Neuron (in vitro differentiated cells): Measurements from ENCODE around the gene SVIL.
"Not testable (repeated sequence)": the region's sequence is repeated elsewhere in the genome, so short reads cannot be mapped to it uniquely, and the experiment has no call there.

Experiments
- H2AFZ ChIP-seq: one replicate; pipeline ENCODE4 v1.6.1; 2013; ENCODE audit warnings: low read depth, mild to moderate bottlenecking, inconsistent platforms, low read length, moderate library complexity
- H3K27me3 ChIP-seq: one replicate; pipeline ENCODE4 v1.6.1; 2013; ENCODE audit warnings: low read length; ENCODE audit not compliant: insufficient read depth
- H3K36me3 ChIP-seq: one replicate; pipeline ENCODE4 v1.6.1; 2013; ENCODE audit warnings: low read length; ENCODE audit not compliant: insufficient read depth
- H3K4me1 ChIP-seq: one replicate; pipeline ENCODE4 v1.6.1; 2013; ENCODE audit warnings: low read length; ENCODE audit not compliant: insufficient read depth
- H3K4me3 ChIP-seq: 2 replicates; pipeline ENCODE4 v1.5.1; 2013; ENCODE audit warnings: mild to moderate bottlenecking, low read length, moderate library complexity
- H3K9me3 ChIP-seq: one replicate; pipeline ENCODE4 v1.6.1; 2013; ENCODE audit warnings: low read length

SVIL gene

DNA sequence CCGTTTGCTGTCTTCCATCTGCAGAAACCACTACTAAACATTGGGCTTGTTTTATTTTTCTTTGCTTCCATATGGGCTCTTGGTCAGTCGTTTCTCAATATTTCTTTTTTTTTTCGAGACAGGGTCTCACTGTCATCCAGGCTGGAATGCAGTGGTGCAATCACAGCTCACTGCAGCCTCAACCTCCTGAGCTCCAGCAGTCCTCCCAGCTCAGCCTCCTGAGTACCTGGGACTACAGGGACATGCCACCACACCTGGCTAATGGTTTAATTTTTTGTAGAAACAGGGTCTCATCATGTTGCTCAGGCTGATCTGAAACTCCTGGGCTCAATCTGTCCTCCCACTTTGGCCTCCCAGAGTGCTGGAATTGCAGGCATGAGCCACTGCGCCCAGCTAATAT lies 182.8 kb downstream of the SVIL start:
- H3K27me3 ChIP-seq = no peaks in the 10 kb centered on the region
- no peak overlapping the region for H3K4me3 ChIP-seq
- H3K4me1 ChIP-seq = no peaks in the 10 kb centered on the region
- peaks cover under 1% of the 10 kb centered on the region for H3K36me3 ChIP-seq
- no peak overlapping the region for H2AFZ ChIP-seq
- no peaks in the 10 kb centered on the region for H3K9me3 ChIP-seq

DNA sequence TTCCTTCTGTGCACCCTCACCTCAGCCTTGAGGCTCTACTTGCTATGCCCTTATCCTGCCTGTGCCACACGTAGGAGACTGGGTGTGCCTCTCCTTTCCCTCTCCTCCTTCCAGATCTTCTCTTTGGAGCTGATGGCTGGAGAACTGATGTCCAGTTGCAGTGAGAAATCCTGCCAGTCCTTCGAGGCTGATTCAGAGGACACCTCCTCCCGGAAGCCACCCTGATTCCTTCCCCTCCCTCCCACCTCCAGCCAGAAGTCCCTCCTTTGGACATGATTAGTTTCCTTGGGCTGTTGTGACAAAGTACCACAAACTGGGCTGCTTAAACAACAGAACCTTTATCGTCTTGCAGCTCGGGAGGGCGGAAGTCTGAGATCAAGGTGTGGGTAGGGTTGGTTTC lies 184.4 kb downstream of the SVIL start:
- H3K9me3 ChIP-seq = no peaks in the 10 kb centered on the region
- H3K4me3 ChIP-seq = no peak overlapping the region
- no peaks in the 10 kb centered on the region for H3K36me3 ChIP-seq
- no peaks in the 10 kb centered on the region for H3K4me1 ChIP-seq
- no peak overlapping the region for H2AFZ ChIP-seq
- H3K27me3 ChIP-seq = no peaks in the 10 kb centered on the region

DNA sequence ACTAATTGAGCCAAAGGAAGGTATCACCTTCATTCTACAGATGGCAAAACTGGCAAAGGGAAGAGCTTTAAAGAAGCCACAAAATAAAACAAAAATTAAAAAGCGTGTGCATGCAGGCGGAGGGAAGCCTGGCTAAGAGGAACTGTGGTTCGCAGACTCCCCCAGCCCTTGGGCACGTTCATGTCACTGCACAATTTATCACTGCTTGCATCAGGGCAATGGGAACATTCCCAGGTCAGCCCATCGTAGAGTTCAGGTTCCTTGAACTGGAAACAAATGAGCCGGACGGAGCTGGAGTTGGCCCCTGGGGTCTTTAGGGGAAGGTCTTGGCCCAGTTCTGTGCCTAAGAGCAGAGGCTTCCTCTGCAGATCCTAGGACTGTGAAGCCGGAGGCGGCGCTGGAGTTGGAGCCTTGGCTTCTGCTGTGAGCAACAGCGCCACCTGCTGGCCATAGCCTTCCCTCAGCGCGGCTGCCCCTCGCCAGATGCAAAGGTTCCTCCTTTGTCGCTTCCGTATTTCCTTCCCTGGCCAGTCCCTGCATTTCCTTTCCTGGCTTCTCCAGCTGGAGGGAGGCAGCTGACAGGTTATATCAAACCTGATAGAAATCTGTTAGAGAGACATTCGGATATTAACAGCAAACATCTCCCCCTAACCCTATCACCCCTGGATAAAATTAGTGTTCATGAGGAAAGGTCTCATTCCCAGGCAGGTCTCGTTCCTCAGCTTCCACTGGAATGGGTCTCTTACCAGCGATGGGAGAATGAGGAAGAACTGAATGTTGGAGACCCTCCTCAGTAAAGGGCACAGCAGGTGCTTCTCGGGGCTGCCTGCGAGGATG lies 185.8 kb downstream of the SVIL start:
- not testable (repeated sequence) for H3K4me1 ChIP-seq, H3K4me3 ChIP-seq, H3K9me3 ChIP-seq, H2AFZ ChIP-seq, H3K36me3 ChIP-seq, H3K27me3 ChIP-seq

DNA sequence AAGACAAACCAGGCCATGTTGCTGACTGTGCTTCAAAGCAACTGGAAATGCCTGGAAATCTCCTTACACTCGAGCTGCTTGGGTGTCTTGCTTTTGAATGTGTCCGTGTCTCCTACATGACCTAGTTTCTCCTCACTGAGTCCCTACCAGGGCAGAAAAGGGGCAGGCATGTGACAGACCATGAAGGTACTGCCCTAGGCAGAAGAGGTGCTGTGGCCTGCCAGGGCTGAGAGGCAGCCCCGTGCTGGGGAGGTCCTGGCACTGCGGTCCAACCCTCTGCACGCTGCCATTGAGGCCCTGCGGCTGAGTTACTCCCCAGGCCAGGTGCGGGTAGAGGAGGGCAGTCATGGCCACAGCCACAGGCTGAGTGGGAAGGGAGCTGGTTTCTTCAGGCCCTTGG lies 186.6 kb downstream of the SVIL start:
- H3K27me3 ChIP-seq = no peaks in the 10 kb centered on the region
- H3K36me3 ChIP-seq = no peaks in the 10 kb centered on the region
- H3K4me1 ChIP-seq = peaks cover 7% of the 10 kb centered on the region
- no peak overlapping the region for H3K4me3 ChIP-seq
- no peak overlapping the region for H2AFZ ChIP-seq
- H3K9me3 ChIP-seq = no peaks in the 10 kb centered on the region

GRCh38 chr10:29446327-29446726 lies 188.4 kb downstream of the SVIL start:
- Histone ChIP-seq H2AFZ (no peak overlapping the region), H3K4me1 (peaks cover 7% of the 10 kb centered on the region), H3K27me3 (no peaks in the 10 kb centered on the region), H3K9me3 (no peaks in the 10 kb centered on the region), H3K36me3 (no peaks in the 10 kb centered on the region), H3K4me3 (no peak overlapping the region)

DNA sequence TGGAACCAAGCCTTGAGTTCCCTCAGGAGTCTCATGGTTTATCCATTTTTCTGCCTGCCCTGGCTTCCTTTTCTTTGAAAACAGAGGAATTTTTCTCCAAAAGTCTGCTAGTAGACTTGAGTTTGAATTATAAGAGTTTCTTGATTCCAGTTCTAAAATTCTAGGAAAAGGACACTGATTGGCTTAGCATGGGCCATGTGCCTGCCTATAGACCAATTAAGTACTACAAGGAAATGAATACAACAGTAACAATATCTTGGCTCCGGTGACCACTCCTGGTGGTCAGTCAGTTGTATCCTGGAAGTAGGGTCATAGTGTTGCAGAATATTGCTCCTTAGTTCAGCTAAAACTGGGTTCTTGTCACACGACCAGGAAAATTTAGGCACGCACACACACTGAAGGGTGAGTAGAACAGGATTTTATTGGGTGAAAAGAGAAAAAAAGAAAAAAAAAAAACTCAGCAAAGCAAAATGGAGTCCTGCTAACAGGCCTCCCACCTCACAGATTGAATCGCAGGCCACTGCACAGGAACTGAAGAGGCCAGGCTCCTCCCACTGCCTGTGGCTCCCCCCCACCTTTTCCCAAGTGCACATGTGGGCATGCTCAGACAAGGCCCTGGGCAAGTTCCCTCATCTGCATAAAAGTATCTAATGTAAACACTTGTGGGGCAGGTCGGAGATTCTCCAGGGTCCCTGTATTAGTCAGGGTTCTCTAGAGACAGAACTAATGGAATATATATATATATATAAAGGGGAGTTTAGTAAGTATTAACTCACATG lies 190.8 kb downstream of the SVIL start:
- H3K4me3 ChIP-seq = no peak overlapping the region
- H2AFZ ChIP-seq = no peak overlapping the region
- H3K27me3 ChIP-seq = no peaks in the 10 kb centered on the region
- H3K36me3 ChIP-seq = no peaks in the 10 kb centered on the region
- no peaks in the 10 kb centered on the region for H3K9me3 ChIP-seq
- H3K4me1 ChIP-seq = peaks cover 7% of the 10 kb centered on the region

DNA sequence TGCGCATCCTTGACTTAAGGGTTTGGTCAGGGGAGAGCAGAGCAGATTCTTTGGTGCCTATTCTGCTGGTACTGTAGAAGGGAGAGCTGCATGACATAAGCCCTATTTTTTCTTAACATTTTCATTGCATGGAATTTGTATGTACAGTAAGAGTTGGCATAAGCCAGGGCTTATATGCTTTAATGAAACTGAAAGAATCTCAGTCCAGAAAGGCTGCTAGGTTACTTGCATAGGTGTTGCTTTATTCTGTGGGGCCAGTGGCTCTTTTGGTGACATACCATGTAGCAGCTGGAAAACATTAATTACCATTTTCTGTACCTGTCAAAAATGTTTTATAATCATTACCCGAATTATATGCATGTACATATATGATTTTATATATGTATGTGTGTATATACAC lies 193.8 kb downstream of the SVIL start:
- Histone ChIP-seq H2AFZ (no peak overlapping the region), H3K4me3 (no peak overlapping the region), H3K9me3 (peaks cover 1% of the 10 kb centered on the region), H3K27me3 (peaks cover 2% of the 10 kb centered on the region), H3K4me1 (peaks cover 7% of the 10 kb centered on the region), H3K36me3 (no peaks in the 10 kb centered on the region)

DNA sequence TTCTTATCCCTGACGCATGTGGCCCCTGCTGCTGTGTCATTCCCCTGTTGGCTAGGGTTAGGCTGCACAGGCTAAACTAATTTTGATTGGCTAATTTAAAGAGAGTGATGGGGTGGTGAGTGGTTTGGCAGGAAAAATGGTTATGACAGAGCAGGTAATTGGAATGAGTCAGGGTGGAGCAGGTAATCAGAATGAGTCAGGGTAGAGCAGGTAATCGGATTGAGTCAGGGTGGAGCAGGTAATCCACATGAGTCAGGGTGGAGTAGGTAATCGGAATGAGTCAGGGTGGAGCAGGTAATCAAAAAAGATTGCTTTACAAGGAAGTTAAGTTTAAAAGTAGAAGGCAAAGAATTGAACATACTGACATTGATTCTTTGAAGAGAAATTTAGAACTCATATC lies 195.8 kb downstream of the SVIL start:
- H3K4me1 ChIP-seq, H3K36me3 ChIP-seq, H3K27me3 ChIP-seq, H2AFZ ChIP-seq, H3K9me3 ChIP-seq, H3K4me3 ChIP-seq: not testable (repeated sequence)

DNA sequence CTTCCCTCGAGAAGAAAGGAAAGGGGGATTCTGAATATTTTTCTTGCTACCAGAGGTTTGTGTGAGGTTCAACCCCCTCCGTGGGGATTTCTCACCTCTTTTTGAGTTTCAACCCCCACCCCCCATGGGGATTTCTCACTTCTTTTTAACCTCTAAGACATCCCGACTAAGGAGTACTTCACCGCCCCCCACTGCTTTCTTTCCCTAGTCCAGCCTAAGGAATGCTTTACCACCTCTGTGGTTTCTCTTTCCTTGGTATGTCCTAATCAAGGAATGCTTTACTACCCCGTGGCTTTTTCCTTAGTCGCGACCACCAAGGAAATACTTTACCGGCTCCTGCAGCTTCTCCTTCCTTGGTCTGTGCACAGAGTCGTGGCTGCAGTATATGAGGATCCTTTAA lies 196.5 kb downstream of the SVIL start:
- H3K4me3 ChIP-seq = no peak overlapping the region
- H3K36me3 ChIP-seq = no peaks in the 10 kb centered on the region

GRCh38 chr10:29437871-29438270 lies 196.9 kb downstream of the SVIL start:
- no peaks in the 10 kb centered on the region for H3K4me1 ChIP-seq
- no peak overlapping the region for H2AFZ ChIP-seq
- H3K36me3 ChIP-seq = no peaks in the 10 kb centered on the region
- peaks cover 1% of the 10 kb centered on the region for H3K9me3 ChIP-seq
- H3K4me3 ChIP-seq = no peak overlapping the region
- peaks cover 2% of the 10 kb centered on the region for H3K27me3 ChIP-seq

More for the DNA sequence above, 196.5 kb downstream of the SVIL start:
- H2AFZ ChIP-seq = no peak overlapping the region
- no peaks in the 10 kb centered on the region for H3K4me1 ChIP-seq
- H3K27me3 ChIP-seq = peaks cover 2% of the 10 kb centered on the region
- peaks cover 1% of the 10 kb centered on the region for H3K9me3 ChIP-seq

DNA sequence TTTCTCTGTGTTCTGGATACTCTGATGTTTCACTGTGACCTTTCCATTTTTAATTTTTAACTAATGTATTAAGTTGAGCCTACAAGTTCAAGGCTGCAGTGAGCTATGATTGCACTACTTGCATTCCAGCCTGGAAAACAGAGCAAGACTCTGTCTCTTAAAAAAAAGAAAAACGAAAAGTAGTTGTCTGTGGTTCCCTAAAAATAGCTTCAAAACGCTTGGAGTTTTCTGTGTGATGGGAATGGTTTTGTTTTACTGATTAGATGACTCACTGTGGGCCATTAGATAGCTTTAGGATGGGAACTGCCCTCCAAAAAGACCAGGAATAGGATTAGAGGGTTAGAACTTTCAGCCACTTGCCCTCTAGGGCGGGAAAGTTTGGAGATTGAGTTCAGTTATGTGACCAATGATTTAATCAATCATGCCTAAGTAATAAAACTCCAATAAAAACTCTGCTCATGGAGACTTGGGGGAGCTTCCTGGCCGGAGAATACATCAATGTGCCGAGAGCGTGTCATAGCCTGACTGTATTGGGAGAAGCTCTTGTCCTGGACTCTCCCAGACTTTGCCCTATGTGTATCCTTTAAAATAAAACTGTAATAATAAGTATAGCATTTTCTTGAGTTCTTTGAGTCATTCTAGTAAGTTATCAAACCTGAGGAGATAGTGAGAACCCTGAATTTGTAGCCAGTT lies 198.8 kb downstream of the SVIL start:
- peaks cover 1% of the 10 kb centered on the region for H3K9me3 ChIP-seq
- no peaks in the 10 kb centered on the region for H3K4me1 ChIP-seq
- no peak overlapping the region for H3K4me3 ChIP-seq
- no peak overlapping the region for H2AFZ ChIP-seq
- peaks cover 2% of the 10 kb centered on the region for H3K27me3 ChIP-seq
- no peaks in the 10 kb centered on the region for H3K36me3 ChIP-seq

DNA sequence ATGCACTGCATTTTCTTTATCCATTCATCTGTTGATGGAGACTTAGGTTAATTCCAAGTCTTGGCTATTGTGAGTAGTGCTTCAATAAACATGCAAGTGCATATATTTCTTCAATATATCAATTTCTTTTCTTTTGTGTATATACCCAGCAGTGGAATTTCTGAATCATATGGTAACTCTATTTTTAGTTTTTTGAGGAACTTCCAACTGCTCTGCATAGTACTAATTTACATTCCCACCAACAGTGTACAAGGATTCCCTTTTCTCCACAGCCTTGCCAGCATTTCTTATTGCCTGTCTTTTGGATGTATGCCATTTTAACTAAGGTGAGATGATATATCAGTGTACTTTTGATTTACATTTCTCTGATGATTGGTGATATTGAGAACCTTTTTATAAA lies 200.7 kb downstream of the SVIL start:
- Histone ChIP-seq H3K4me1 (no peaks in the 10 kb centered on the region), H3K4me3 (no peak overlapping the region), H3K9me3 (peaks cover 1% of the 10 kb centered on the region), H3K36me3 (no peaks in the 10 kb centered on the region), H2AFZ (no peak overlapping the region), H3K27me3 (peaks cover 2% of the 10 kb centered on the region)

DNA sequence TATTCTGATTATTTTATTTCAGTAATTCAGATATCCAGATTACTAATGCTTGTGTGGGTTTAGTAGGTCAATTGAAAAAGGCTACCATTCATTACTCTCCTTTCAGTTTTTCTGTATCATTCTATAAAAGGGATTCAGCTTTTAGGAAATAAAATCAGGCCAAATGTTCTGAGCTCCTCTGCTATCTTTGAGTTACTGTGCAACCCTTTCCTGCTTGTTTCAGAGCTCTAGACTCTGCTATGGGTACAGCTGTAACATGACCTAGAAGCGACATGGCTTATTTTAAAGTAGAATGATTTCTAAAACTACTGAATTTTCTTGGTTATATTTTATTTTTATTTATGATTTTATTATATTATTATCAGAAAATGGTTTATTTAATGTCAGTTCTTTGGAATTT lies 203.1 kb downstream of the SVIL start:
- Histone ChIP-seq H2AFZ (no peak overlapping the region), H3K4me3 (no peak overlapping the region), H3K9me3 (no peaks in the 10 kb centered on the region), H3K27me3 (peaks cover 2% of the 10 kb centered on the region), H3K36me3 (no peaks in the 10 kb centered on the region), H3K4me1 (no peaks in the 10 kb centered on the region)
